Kidney (tissue), 14 donors: ENCODE measurements around the gene LZTS2. TPM values are rescaled to one million over a fixed set of nuclear protein-coding genes. Genes with fewer than 3 reads are reported as not detected.
"Not testable (repeated sequence)": the region's sequence is repeated elsewhere in the genome, so short reads cannot be mapped to it uniquely, and the experiment has no call there.

Experiments used
- DNase-seq, 5 donors: peaks; one replicate each; pipeline ENCODE4 v3.0.0-alpha.2; 2013 to 2020
- FAIRE-seq: peaks from 2 replicates; lab custom pipeline; 2012; peaks lifted over from hg19 to GRCh38; lab: Jason Lieb, UNC
- H3K27ac ChIP-seq, 2 donors: one replicate each; pipeline ENCODE4 v1.7.0; 2013; ENCODE audit warnings: low read depth in 2 of 2, low read length in 2 of 2, inconsistent platforms in 1 of 2
- H3K27me3 ChIP-seq: one replicate; pipeline ENCODE4 v1.7.1; 2013; ENCODE audit warnings: low read length, inconsistent platforms; ENCODE audit not compliant: control insufficient read depth, insufficient read depth
- H3K36me3 ChIP-seq, 3 donors: one replicate each; pipeline versions ENCODE4 v1.7.0 to v1.7.1; 2013; ENCODE audit warnings: low read length in 3 of 3, control low read depth in 1 of 3, inconsistent platforms in 1 of 3; ENCODE audit not compliant: insufficient read depth in 3 of 3, control insufficient read depth in 2 of 3
- H3K4me1 ChIP-seq, 3 donors: one replicate each; pipeline versions ENCODE4 v1.7.0 to v1.7.1; 2013; ENCODE audit warnings: low read length in 3 of 3, inconsistent platforms in 1 of 3, low read depth in 1 of 3; ENCODE audit not compliant: control insufficient read depth in 2 of 3, insufficient read depth in 2 of 3
- H3K4me3 ChIP-seq, 3 donors: one replicate each; pipeline versions ENCODE4 v1.7.0 to v1.8.1; 2013; ENCODE audit warnings: low read length in 3 of 3, control low read depth in 1 of 3, inconsistent platforms in 1 of 3
- H3K9ac ChIP-seq, 3 donors: one replicate each; pipeline versions ENCODE4 v1.7.0 to v1.7.1; 2013; ENCODE audit warnings: low read length in 3 of 3, control low read depth in 1 of 3, inconsistent platforms in 1 of 3
- H3K9me3 ChIP-seq, 3 donors: one replicate each; pipeline versions ENCODE4 v1.7.0 to v1.7.1; 2013; ENCODE audit warnings: low read length in 3 of 3, control low read depth in 1 of 3, inconsistent platforms in 1 of 3; ENCODE audit not compliant: control insufficient read depth in 2 of 3, insufficient read depth in 1 of 3
- CTCF ChIP-seq: IDR thresholded peaks from 3 replicates; pipeline ENCODE4 v1.5.1; 2012; ENCODE audit warnings: mild to moderate bottlenecking, moderate library complexity, borderline replicate concordance; ENCODE audit not compliant: insufficient read depth; ENCODE audit errors: extremely low read depth
- intact Hi-C: fragments of 100-400 bp; cut with DNase I; formaldehyde crosslinking; loops from one replicate; pipeline ENCODE4 v1.11.1; 2022
- polyA plus RNA-seq: library from polyadenylated mRNA; stranded (reverse); fragments of 350-450 nt; fragmentation: Illumina TruSeq; extraction: RNeasy Lipid Tissue Mini Kit (QIAGEN cat#74804); gene quantifications from one replicate; pipeline ENCODE4 v1.2.3, GENCODE V29; 2014; ENCODE audit warnings: low read depth, low replicate concordance; ENCODE audit not compliant: insufficient read depth
- total RNA-seq: library from RNA; stranded (reverse); fragmentation: NEBNext Ultra II Directional; extraction: Animal tissue kit (Norgen Biotek cat#: 25700); gene quantifications from one replicate; pipeline ENCODE4 v1.2.1, GENCODE V29; 2021
- donor health status: control.
- donor health status: control.
- donor health status: control.
- donor health status: control.
- donor health status: control.
- donor health status: DM: yes; HTN: yes; CAD: no.
- donor health status: Normal renal cell carcinoma (clear cell type).

Gene LZTS2
- total and polyA plus RNA-seq, 2 donors from 2014 or later = 47.3 to 54.7 TPM

GRCh38 chr10:100972904-100973535 lies 26.6 kb upstream of the LZTS2 start:
- DNase-seq (no peak), FAIRE-seq (no peak)
- Histone ChIP-seq H3K4me3 (no peak overlapping the region), H3K4me1 (peaks cover 5 to 24% (median 24%) of the 10 kb centered on the region in 3 donors), H3K27me3 (no peaks in the 10 kb centered on the region), H3K36me3 (peaks cover 0 to 8% (median 5%) of the 10 kb centered on the region in 3 donors), H3K27ac (no peak overlapping the region), H3K9ac (no peak overlapping the region), H3K9me3 (no peaks in the 10 kb centered on the region)
- intact Hi-C loops = no loop called here
- TF ChIP-seq CTCF = no peak

GRCh38 chr10:100975397-100975796 lies 24.2 kb upstream of the LZTS2 start:
- H3K9ac ChIP-seq, H3K27me3 ChIP-seq, FAIRE-seq, H3K27ac ChIP-seq, H3K9me3 ChIP-seq, DNase-seq, intact Hi-C loops, H3K4me3 ChIP-seq: not testable (repeated sequence)
- Histone ChIP-seq H3K4me1 (peaks cover 5 to 16% (median 14%) of the 10 kb centered on the region in 3 donors), H3K36me3 (peaks cover 0 to 27% (median 16%) of the 10 kb centered on the region in 3 donors)

GRCh38 chr10:100976906-100977305 lies 22.7 kb upstream of the LZTS2 start:
- no peak for TF ChIP-seq CTCF

GRCh38 chr10:100977436-100977835 lies 22.2 kb upstream of the LZTS2 start:
- Histone ChIP-seq H3K4me1 (no peaks in the 10 kb centered on the region), H3K9me3 (no peaks in the 10 kb centered on the region), H3K27me3 (no peaks in the 10 kb centered on the region), H3K27ac (no peak overlapping the region), H3K4me3 (no peak overlapping the region), H3K9ac (no peak overlapping the region), H3K36me3 (peaks cover 3 to 40% (median 21%) of the 10 kb centered on the region in 3 donors)
- intact Hi-C loops = no loop called here
- no peak for TF ChIP-seq CTCF
- DNase-seq (no peak), FAIRE-seq (no peak)

More at GRCh38 chr10:100976906-100977305, 22.7 kb upstream of the LZTS2 start:
- peaks cover 0 to 2% (median 2%) of the 10 kb centered on the region in 3 donors for H3K4me1 ChIP-seq
- H3K36me3 ChIP-seq = peaks cover 3 to 40% (median 21%) of the 10 kb centered on the region in 3 donors
- H3K9me3 ChIP-seq = no peaks in the 10 kb centered on the region
- intact Hi-C loops = no loop called here
- H3K27me3 ChIP-seq = no peaks in the 10 kb centered on the region
- H3K4me3 ChIP-seq = no peak overlapping the region
- H3K9ac ChIP-seq = no peak overlapping the region
- FAIRE-seq (no peak), DNase-seq (no peak)
- no peak overlapping the region for H3K27ac ChIP-seq
